ENCODE results near the gene HIVEP1.
"Not testable (repeated sequence)": the region's sequence is repeated elsewhere in the genome, so short reads cannot be mapped to it uniquely, and the experiment has no call there.

Gene HIVEP1

DNA sequence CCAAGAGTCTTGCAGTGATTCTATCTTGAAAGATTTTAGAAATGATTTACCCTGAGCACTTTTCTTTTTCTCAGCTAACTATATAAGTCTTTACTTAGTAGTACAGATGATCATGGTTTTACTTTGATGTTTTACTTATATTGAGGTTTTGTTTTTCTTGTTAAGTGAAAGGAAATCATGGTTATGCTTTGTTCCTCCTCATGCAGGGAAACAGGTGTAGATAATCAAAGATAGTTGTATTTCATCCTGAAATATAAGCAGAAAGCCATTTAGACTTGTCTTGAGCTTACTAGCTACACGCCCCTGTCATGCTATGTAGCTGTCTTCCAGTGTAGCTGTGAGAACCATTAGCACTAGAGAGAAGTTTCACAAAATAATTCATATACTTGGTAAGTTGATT is 113.9 kb downstream of the HIVEP1 start:
- DNase-seq = no peak

DNA sequence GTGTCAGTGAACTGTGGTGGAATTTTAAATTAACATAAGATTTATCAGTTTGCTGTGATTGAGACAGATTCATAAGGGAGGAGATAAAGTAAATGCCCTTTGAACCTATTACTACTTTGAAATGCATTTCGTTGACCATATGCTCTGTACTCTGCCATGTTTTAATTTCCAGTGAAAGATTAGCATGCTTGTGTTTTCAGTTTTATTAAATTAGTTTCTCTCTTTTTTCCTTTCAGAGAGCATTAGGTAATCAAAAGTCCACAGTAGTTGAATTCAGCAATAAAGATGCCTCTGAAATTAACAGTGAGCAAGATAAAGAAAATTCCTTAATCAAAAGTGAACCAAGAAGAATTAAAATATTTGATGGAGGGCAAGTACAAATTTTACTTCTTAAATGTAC is 117.4 kb downstream of the HIVEP1 start:
- no peak for DNase-seq

DNA sequence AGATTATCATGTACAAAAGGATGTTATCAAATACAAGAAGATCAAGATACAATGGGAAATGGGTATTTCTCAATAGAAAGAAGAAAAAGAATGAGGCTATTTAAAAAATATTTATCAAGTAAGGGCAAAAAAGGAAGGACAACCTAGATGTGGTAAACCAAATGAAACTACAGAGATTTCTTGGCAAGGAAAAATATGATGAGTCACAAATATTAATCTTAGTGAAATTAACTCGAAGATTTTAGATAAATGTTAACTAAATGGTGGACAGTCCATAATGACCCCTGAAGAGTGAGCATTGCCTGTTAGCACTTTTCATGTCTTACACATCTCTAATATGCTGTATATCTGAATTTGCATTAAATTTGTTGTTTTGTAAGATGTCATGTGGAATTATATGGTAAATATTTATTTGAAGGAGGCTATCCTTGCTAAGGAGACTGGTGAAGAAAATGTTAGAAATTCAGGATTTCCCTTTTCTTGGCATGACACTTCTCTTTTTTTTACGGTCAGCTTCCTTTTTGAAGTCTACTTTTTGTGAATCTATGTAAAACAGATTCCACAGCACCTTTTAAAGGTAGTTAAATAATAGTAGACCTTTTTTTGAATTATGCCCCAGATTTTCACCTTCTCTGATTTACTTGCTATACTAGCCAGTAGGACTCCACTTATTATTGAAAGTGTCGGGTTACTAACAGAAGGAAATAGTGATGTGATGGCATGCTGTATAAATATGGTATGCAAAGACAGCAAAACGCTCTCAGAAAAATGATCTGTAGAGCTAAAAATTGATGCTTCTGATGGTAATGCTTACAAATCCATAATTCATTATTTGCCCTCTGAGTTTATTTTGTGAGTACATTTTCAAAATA is 120.5 kb downstream of the HIVEP1 start:
- DNase-seq = no peak

DNA sequence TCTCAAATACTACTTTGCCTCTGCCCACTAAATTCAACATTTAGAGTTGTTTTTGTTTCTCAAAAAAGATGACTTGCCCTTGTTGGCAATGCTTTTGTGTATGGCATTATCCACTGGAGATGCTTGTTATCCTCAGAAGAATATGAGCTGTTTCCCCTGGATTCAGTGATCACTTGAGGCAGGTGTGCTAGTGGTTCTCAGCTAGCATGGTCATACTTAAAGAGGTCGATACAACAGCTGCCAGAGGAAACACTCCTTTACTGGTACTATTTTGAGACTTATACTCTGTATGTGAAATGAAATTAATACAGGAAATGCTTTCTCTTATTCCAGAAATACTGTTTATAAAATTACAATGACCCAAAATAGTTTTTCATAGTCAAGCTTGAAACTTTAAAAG is 122.5 kb downstream of the HIVEP1 start:
- no peak for DNase-seq

DNA sequence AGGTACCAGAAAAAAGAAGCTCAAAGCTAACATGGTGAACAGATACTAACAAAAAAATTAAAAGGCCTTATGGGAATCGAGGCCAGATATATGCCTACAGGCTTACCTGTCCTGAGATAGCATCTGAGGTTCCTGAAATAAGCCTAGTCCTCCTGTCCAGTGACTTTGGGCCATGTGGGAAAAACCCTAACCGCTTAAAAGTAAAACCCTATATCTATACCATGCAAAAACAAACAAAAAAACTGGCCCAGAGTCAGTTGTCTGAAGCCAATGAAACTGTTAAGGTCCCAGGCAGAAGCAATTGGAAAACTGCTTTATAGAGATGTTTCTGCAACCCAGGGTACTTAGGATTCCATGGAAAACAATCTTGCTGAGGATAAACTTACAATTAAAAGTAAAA is 122.9 kb downstream of the HIVEP1 start:
- no peak for DNase-seq

DNA sequence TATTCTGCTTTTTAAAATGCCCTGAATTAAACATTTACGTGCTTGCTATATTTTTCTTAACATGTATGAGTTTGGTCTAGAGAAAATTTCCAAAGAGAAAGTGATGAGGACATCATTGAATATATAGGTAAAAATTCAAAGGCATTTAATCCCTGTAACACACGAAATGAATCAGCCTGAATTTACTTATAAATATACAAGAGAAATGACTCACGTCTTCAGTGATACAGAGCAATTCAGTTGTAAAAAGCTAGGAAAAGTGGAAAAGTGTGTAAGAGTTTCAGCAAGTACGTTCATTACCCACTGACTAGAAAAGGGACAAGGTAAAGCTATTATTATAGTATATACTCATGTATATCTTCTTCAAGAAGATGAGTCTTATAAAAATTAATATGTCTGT is 124.8 kb downstream of the HIVEP1 start:
- no peak for DNase-seq

DNA sequence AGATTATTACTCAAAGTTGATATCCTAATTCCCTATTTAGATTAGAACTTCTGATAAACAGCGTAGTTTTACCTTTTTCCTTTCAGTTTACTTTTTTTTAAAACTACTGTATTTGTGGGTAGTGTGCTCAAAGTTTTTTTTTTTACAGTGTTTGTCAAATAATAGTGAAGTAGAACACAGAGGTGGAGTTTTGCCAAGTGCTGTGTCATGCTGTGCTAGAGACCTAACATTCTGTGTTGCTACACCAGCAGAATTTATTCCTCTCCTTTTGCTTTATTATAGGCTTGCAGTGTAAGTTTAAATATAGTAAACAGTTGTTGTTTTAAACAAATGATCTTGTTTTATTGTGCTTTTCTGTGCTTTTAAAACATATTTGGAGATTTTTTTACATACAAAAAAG is 125.4 kb downstream of the HIVEP1 start:
- DNase-seq = no peak

DNA sequence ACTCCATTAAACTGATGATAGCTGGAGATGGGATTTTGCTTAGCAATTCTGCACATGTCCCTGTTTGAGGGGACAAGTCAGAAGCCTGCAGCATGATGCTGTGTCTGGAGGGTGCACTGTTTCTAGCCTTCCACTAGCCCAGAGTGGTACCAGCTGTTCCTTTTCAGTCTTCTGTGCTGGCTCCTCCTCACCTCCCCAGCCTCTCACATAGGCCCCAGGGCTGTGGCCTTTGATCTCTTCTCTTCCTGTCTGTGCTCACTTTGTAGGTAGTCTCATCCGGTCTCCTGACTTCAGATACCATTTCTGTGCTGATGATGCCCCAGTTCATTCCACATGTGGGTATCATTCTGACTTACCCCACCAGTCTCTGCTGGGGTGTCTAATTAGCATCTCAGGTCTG is 126.3 kb downstream of the HIVEP1 start:
- DNase-seq = no peak

DNA sequence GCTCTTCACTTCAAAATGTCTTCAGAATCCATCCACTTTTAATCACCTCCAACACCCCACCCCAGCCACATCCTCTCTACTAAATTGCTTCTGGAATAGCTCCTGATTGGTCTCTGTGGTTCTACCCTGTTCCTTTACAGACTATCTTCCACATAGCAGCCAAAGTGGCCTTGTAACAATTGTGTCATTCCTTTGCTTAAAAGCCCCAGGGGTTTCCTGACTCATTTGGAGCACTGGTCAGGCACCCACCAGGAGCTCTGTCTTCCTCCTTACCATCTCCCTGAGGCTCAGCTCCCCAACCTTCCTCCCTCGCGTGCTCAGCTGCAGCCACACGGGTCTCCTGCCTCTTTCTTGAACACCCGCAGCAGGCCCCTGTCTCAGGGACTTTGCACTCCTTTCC is 126.8 kb downstream of the HIVEP1 start:
- DNase-seq = no peak

DNA sequence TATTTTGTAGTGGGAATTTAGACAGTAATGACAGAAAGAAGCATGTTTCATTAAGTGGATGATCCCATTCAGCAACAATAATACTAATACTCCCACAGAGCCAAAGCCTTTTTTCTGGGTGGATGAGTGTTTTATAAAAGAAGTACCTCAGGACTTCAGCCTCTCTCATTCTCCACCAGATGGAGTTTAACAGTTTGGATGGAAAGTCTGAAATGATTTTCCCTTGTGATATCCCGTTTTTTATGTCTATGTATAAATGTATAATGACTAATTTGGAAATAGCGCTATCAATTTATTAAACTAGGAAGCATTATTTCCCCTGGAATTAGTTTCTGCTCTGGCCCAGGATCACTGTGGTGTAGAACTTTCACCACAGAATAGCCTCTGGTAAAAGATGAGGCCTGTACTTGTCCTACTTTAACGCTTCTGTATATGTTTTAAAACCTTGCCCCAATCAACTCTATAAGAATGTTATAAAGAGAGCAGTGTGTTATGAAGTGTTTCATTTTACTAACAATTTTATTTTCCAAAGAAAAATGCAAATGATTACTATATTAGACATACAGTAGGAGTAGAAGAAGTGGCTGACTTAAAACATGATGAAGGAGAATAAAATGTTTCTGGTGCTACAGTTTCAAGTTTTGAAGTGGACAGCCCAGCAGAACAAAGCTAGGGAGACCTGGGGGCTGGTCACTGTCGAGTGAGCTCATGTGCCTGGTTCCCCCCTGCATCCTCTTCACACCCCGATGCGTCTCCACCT is 135.6 kb downstream of the HIVEP1 start:
- no peak for DNase-seq

DNA sequence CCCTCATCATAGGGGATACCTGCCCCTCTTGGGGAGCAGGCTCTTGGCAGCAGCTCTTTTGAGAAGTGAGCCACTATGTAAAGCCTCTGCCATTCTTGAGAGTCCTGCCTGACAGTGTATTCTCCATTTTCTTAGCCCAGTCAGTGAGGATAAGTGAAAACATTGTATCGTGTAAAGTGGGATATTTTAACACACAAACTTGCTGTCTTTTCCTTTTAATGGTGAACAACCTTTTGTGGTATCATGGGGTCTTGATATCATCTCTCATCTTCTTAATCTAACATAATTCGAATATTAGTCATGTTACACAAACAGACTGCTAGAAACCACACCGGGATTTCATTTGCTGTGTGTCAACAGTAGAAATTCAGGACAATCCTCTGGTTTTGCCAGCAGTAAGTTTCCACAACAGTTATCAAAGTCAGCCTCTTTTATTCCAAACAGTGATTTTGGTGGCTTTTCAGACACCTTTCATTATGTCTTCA is 136.2 kb downstream of the HIVEP1 start:
- DNase-seq = no peak

DNA sequence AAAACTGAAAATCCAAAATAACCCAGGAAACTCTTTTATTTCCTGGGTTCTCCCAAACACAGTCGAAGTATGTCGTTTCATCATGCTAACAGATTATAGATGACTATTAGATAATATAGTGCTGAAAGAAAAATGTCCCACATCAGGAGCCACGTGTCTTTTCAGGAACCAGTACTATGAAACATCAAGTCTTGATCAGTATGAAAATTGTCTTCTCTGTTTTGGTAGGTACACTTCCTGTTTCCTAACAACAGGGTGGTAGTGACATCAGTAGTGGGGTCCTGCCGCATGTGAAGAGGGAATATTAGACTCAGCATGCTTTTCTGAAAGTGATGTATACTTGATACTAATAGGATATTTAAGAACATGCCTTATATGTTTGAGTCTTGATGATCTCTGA is 136.7 kb downstream of the HIVEP1 start:
- no peak for DNase-seq

DNA sequence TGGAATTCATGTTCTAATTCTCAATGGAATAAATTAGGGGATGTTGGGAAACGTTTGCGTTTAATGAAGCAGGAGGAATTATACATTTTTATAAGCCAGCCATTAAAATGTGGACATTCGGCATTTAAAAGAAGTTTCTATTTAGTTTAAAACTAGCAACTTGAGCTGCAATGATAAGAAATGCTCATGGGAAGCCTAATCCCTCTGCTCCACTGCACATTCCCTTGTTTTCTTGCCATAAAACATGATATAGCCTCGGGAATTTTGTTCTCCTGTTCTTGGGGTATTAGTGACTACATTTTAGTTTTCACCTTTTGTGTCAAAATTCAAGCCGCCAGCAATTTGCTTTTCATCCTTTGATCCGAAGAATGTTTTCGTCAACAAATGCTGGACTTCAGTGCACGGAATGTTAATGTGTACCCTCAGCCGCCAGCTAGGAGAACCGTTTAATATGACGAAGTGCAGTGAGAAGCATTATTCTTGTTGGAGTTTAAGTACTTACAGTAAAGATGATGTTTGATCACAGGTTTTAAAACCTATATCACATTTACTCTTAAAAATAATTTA is 137.9 kb downstream of the HIVEP1 start:
- no peak for DNase-seq

DNA sequence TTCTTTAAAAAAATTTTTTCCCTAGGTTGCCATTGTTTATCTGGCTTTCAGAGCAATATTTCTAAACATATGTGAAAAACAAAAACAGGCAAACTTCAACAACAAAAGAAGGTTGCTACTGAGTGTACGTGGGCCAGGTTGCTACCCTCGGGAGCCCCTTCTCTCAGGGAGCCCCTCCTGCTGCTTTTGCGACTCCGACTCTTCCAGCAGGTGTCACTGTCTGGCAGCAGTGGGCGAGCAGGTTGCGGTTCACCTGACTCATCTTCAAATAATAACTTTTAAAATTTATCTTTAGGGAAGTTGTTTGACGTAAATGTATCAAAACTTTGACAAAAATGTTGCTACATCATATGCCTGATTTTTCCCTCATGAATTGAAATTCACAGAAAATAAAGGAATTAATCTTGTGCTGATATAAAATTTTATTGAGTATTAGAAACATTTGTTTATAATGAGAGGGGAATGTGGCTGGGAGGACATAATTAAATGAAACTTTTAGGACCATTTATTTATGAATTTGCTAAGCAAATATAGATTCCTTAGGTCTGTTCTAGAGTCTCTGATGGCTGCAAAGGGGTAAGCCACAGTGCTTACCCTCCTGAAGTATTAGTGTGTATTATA is 138.8 kb downstream of the HIVEP1 start:
- no peak for DNase-seq

DNA sequence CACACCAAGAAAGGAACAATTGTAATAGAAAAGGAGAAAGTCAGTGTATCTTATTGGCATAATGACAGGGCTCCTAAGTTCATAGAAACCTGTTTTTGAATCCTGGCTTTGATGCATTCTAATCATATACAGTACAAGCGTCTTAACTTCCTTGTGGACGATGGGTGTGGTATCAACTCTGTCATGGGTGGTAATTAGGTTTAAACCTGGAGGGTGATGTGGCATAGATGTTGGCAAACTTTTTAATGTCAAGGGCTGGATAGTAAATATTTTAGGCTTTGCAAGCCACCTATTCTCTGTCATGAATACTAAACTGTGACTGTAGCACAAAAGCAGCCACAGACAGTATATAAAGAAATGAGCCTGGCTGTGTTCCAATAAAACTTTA is 139.3 kb downstream of the HIVEP1 start:
- DNase-seq = no peak

DNA sequence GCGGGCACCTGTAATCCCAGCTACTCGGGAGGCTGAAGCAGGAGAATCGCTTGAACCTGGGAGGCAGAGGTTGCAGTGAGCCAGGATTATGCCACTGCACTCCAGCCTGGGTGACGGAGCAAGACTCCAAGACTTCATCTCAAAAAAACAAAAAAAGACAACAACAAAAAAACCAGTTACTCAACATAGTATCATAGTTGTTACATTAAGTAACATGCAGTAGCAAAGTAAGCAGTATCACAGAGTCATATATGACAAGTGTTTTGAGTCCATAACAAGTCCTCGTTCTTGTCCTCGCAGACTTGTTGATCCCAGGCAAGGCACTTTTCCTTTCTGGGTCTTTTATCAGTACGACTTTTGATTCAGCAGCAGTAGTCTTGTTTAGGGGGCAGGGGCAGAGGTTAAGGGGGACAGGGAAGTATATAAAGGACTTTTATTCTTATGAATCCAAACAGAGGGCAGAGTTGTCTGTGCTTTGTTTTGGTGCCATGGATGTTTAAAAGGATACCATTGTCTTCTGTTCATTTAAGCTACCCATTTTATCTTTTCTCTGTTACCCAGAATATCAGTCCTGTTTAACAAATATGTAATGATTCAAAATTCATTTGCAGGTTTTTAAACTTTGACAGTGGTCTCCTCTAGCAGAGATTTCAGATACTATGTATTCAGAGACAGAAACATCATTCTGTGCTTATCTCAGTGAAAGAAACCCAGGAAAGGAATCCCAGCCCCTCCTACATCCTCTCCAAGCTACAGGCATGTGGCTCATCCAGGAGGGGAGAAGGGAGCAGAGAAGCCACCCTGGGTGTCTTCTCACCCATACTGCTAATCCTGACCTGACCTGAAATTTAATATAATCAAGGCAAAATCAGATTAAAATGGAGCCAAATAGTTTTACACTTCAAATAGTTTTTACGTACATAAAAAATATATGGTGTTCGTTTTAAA is 140.2 kb downstream of the HIVEP1 start:
- DNase-seq = no peak

DNA sequence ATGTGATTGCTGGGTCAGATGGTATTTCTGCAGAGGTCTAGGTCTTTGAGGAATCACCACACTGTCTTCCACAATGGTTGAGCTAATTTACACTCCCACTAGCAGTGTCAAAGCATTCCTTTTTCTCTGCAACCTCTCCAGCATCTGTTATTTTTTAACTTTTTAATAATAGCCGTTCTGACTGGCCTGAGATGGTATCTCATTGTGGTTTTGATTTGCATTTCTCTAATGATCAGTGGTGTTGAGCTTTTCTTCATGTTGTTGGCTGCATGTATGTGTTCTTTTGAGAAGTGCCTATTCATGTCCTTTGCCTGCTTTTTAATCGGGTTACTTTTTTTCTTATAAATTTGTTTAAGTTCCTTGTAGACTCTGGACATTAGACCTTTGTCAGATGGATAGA is 143.7 kb downstream of the HIVEP1 start:
- not testable (repeated sequence) for DNase-seq

DNA sequence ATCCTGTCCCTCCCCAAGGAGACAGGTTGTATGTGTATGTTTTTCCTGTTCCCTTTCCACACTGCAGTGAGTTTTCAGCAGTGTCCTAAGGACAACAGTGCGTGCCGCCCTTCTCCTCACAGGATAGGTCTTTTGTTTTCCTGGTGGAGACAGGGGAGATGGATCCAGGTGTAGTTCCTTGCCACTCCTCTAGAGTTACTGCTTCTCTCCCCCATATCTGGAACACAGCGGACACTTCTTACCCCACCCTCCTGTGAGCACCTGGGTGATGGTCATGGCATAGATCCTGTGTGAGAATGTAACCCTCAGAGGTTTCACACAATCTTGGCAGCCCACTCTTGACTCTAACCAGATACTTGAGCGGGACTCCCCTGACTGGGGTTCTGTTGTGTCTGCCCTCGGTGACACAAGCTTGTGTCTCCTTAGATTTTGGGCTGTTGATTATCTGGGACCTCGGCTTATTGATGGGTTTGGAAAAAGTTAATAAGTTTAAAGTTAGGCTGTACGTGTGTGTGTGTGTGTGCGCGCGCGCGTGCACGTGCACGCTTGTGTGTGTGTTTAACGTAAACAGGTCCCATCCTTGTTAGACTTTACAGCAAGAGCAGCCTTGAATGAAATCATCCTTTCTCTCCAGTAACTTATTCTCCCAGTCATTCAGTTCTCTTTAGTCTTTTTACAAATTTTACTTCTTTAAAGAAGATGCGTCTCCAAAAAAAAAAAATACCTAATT is 146.7 kb downstream of the HIVEP1 start:
- DNase-seq = no peak

DNA sequence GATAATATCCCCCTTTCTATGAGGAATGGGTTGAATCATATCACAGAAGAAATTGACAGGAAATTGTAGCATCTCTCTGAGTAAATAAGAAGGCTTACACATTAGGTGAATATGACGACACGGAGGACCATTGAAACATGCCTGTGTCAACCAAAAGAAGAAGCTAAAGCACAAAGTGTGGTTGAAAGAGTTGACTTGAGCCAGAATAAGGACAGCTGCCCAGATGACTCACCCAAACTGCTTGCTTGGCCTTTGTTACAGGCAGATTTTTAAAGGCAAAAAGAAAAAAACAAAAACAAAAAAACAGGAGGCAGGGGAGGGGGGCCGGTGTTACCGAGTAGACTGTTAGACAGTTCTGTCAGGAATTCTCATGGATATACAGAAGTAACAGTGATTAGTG is 148.2 kb downstream of the HIVEP1 start:
- DNase-seq = no peak

DNA sequence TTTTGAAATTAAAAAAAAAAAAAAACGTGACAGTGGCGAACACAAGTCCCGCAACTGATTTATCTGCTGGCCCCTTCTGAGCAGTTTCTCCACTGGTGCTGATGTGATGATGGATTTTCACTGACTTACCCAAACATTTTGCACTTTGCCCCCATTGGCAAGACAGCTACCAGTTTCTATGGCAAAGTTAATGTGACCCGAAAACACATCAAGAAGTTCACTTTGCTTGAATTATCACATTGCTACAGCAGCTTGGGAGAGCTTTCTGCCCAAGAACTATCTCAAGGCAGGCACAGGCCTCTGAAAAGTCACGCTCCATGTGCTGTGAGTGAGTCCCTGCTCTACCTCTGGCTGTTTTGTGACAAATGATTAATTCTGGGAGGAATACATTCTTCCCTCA is 150.1 kb downstream of the HIVEP1 start:
- DNase-seq = no peak

DNA sequence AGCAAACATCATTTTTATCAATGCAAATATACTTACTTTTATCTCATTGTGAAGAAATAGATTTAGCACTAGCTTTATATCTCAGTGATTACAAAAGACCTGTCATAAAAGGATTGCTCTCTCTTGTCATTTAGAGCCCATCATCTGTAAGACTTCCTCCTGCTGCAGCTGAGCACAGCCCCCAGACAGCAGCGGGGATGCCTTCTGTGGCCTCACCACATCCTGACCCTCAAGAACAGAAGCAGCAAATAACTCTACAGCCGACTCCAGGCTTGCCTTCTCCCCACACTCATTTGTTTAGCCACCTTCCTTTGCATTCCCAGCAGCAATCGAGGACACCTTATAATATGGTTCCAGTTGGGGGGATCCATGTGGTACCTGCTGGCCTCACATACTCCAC is 151.0 kb downstream of the HIVEP1 start:
- no peak for DNase-seq

All from NCI-H1048 (cell line).